ENCODE data around the gene IGF2R. TPM values are rescaled to one million over a fixed set of nuclear protein-coding genes. Genes with fewer than 3 reads are reported as not detected.
A peak's percentile ranks its signal among the peaks of the same experiment; 100 is the strongest.

The IGF2R gene
- total RNA-seq, 2 donors from 2014 or later: 50.8 TPM

- H3K27ac ChIP-seq: peak overlapping the region in 3 of 4 donors; percentile 58 to 72 (median 68)
- intact Hi-C loops (cut with DNase I): no loop called here
Measured at GRCh38 chr6:160028487-160029275, 59.8 kb downstream of the IGF2R start.

GRCh38 chr6:160029525-160029924, 60.6 kb downstream of the IGF2R start:
- intact Hi-C loops (cut with DNase I): no loop called here
- Histone ChIP-seq H3K36me3 (replicated peaks in 1 of 2; ENCODE audit: insufficient read depth in 1 of 2, low read depth in 2 of 2) (peaks cover 6 to 10% of the 10 kb centered on the region in 2 donors), H3K27ac (peak overlapping the region; percentile 17 to 72 (median 70)), H3K4me1 (peaks cover 31% of the 10 kb centered on the region), H3K27me3 (no peaks in the 10 kb centered on the region), H3K9me3 (no peaks in the 10 kb centered on the region), H3K4me3 (no peak overlapping the region)
- 88 to 90% methylated on average over 11 of the region's 11 CpGs for WGBS, 2 donors
- no peak for TF ChIP-seq POLR2A (IDR thresholded peaks at IDR 0.05)
- no peak for TF ChIP-seq CTCF (IDR thresholded peaks at IDR 0.05)
- DNase-seq (no peak), ATAC-seq (no peak)

More at GRCh38 chr6:160028487-160029275, 59.8 kb downstream of the IGF2R start:
- TF ChIP-seq CTCF (IDR thresholded peaks at IDR 0.05): peak in 4 of 7 experiments; percentile 28 to 41 (median 34)
- TF ChIP-seq POLR2A (IDR thresholded peaks at IDR 0.05): no peak
- ATAC-seq (peak; percentile 51), DNase-seq (peak in 2 of 4 donors; percentile 50 to 67)
- Histone ChIP-seq H3K9me3 (no peaks in the 10 kb centered on the region), H3K4me1 (peaks cover 31% of the 10 kb centered on the region), H3K36me3 (replicated peaks in 1 of 2; ENCODE audit: insufficient read depth in 1 of 2, low read depth in 2 of 2) (peaks cover 6 to 10% of the 10 kb centered on the region in 2 donors), H3K27me3 (no peaks in the 10 kb centered on the region), H3K4me3 (no peak overlapping the region)
- WGBS, 2 donors: 71 to 73% methylated on average over 8 of the region's 8 CpGs

- Histone ChIP-seq H3K27me3 (no peaks in the 10 kb centered on the region), H3K36me3 (replicated peaks in 1 of 2; ENCODE audit: insufficient read depth in 1 of 2, low read depth in 2 of 2) (peaks cover 6 to 9% of the 10 kb centered on the region in 2 donors), H3K9me3 (no peaks in the 10 kb centered on the region), H3K4me1 (peaks cover 31% of the 10 kb centered on the region), H3K4me3 (no peak overlapping the region), H3K27ac (peak overlapping the region; percentile 17 to 72 (median 70))
- ATAC-seq: peak; percentile 91
- intact Hi-C loops (cut with DNase I): loop anchor here (10.0 kb wide), 1 partner anchor 45 kb away; no protein-coding TSS in a partner anchor
- WGBS, 2 donors: 10 to 17% methylated on average over 5 of the region's 5 CpGs
- TF ChIP-seq CTCF (IDR thresholded peaks at IDR 0.05) (no peak), POLR2A (IDR thresholded peaks at IDR 0.05) (peak in 1 of 3 donors; percentile 27)
- DNase-seq: peak; percentile 75 to 86 (median 86)
Measured at GRCh38 chr6:160030103-160030502, 61.2 kb downstream of the IGF2R start.

GRCh38 chr6:160031442-160031841, 62.6 kb downstream of the IGF2R start:
- Histone ChIP-seq H3K9me3 (no peaks in the 10 kb centered on the region), H3K4me3 (no peak overlapping the region), H3K4me1 (peaks cover 31% of the 10 kb centered on the region), H3K27ac (no peak overlapping the region), H3K27me3 (no peaks in the 10 kb centered on the region), H3K36me3 (replicated peaks in 1 of 2; ENCODE audit: insufficient read depth in 1 of 2, low read depth in 2 of 2) (peaks cover 6 to 9% of the 10 kb centered on the region in 2 donors)
- ATAC-seq (no peak), DNase-seq (no peak)
- intact Hi-C loops (cut with DNase I): loop anchor here (10.0 kb wide), 1 partner anchor 47 kb away; no protein-coding TSS in a partner anchor
- TF ChIP-seq CTCF (IDR thresholded peaks at IDR 0.05): no peak
- TF ChIP-seq POLR2A (IDR thresholded peaks at IDR 0.05): no peak
- 94 to 95% methylated on average over 8 of the region's 8 CpGs for WGBS, 2 donors
